SH-SY5Y (cell line): Measurements from ENCODE around the gene CREM.

Experiments used
- GATA2 ChIP-seq: IDR thresholded peaks from 2 replicates; pipeline ENCODE4 v1.6.1; 2011; ENCODE audit warnings: mild to moderate bottlenecking, low read depth, low read length
- GATA3 ChIP-seq: IDR thresholded peaks from 2 replicates; pipeline ENCODE4 v1.6.1; 2011; ENCODE audit warnings: low read depth, mild to moderate bottlenecking, low read length, moderate library complexity

Gene CREM

GRCh38 chr10:35127289-35127891, 744 bp downstream of the CREM start:
- TF ChIP-seq GATA2, result no peak
- TF ChIP-seq GATA3, result no peak

DNA sequence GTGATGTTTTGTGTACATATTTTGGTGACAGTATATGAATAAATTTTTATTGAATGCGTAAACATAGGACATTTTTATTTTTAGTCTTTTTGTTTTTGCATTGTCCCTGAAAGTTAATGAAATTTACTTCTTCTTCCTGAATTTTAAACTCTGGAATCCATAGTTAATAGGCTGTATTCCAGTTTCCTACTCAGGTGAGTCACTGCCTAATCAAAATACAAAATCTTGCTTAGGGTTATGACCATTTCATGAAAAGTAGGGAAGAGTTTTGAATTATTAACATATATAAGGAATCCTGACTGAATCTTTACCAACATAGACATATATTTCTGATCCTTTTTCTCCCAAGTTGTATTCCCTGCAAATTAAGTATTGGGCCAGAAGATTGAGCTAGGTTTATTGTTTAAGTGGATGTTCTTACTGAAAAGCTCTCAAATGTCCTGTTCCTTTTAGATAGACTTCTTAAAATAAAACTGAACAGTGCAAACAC, 2.6 kb downstream of the CREM start:
- TF ChIP-seq GATA3 (no peak), GATA2 (no peak)

DNA sequence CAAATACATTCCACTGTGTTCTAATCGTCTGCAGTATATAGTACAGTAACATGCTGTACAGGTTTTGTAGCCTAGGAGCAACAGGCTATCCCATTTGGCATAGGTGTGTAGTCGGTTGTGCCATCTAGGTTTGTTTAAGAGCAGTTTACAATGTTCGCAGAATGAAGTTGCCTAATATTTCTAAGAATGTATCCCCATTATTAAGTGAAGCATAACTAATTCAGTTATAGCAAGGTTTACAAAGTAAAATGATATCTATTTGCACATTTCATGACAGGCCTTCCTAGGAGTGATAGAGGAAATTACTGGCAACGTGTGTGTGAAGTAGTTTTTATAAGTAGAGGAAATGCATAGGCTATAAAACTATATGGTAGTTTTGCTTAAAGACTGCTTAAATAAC, 4.0 kb downstream of the CREM start:
- no peak for TF ChIP-seq GATA3
- no peak for TF ChIP-seq GATA2

GRCh38 chr10:35132727-35133126, 6.1 kb downstream of the CREM start:
- TF ChIP-seq GATA3, result no peak
- TF ChIP-seq GATA2, result no peak

DNA sequence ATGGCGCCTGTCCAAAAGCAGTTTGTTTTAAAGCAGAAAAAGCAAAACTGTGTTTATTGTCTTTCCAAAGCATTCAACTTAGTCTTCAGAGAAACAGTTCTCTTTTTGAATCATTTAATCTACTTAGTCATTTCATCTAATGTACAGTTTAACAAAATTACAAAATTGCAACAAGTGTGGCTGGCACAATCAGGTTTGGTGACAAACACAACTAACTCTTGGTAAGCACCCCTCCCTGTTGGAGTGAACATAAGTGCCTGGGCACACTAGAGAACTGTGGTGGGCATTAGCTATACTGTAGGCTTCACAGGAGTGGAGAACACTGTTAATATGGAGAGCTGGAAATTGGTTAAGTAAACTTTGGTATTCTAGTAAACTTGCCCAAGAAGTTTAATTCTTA, 6.9 kb downstream of the CREM start:
- no peak for TF ChIP-seq GATA2
- TF ChIP-seq GATA3, result no peak

GRCh38 chr10:35135861-35136260, 9.2 kb downstream of the CREM start:
- no peak for TF ChIP-seq GATA2
- no peak for TF ChIP-seq GATA3

GRCh38 chr10:35136263-35136815, 9.7 kb downstream of the CREM start:
- TF ChIP-seq GATA3, result no peak

GRCh38 chr10:35140126-35140525, 13.5 kb downstream of the CREM start:
- TF ChIP-seq GATA2 (no peak), GATA3 (no peak)

GRCh38 chr10:35140727-35141126, 14.1 kb downstream of the CREM start:
- peak; percentile 17; the same call in 1 of the 2 replicates for TF ChIP-seq GATA2
- TF ChIP-seq GATA3, result no peak

GRCh38 chr10:35150308-35150707, 23.7 kb downstream of the CREM start:
- no peak for TF ChIP-seq GATA3
- no peak for TF ChIP-seq GATA2

DNA sequence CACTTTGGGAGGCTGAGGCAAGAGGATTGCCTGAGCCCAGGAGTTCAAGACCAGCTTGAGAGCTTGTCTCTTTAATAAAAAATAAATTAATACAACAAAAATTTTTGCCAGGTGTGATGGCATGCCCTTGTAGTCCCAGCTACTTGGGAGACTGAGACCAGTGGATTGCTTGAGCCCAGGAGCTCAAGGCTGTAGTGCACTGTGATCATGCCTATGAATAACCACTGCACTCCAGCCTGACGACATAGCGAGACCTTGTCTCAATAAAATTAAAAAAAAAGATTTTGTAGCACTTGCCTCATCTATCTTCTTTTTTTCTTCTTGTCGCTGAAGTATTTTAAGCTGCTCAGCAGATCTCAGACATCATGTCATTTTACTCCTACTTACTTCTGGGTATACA, 26.3 kb downstream of the CREM start:
- TF ChIP-seq GATA2, result no peak
- no peak for TF ChIP-seq GATA3

GRCh38 chr10:35153716-35154115, 27.1 kb downstream of the CREM start:
- TF ChIP-seq GATA3 (no peak), GATA2 (no peak)

GRCh38 chr10:35160743-35161142, 34.1 kb downstream of the CREM start:
- TF ChIP-seq GATA2 (no peak), GATA3 (no peak)

DNA sequence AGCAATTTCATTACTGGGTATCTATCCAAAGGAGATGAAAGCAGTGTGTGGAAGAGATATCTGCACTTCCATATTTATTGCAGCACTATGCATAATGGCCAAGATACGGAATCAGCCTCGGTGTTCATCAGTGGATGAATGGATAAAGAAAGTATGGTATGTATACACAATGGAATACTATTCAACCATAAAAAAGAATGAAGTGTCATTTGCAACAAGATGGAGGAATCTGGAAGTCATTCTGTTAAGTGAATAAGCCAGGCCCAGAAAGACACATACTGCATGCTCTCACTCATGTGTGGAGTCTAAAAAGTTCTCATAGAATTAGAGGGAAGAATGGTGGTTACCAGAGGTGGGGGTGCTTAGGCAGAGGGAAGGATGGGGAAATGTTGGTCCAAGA, 35.3 kb downstream of the CREM start:
- no peak for TF ChIP-seq GATA3
- no peak for TF ChIP-seq GATA2

DNA sequence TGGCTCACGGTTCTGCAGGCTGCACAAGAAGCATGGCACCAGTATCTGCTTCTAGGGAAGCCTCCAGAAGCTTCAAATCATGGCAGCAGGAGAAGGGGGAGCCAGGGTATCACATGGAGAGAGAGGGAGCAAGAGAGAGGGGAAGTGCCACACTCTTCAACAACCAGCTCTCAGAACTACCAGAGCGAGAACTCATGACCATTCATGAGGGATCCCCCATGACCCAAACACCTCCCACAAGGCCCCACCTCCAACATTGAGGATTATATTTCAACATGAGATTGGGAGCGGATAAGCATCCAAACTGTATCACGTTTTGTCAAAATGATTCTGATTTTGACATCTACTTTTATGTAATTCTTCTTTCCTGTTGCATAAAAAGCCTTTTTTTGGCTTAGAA, 38.5 kb downstream of the CREM start:
- no peak for TF ChIP-seq GATA2

DNA sequence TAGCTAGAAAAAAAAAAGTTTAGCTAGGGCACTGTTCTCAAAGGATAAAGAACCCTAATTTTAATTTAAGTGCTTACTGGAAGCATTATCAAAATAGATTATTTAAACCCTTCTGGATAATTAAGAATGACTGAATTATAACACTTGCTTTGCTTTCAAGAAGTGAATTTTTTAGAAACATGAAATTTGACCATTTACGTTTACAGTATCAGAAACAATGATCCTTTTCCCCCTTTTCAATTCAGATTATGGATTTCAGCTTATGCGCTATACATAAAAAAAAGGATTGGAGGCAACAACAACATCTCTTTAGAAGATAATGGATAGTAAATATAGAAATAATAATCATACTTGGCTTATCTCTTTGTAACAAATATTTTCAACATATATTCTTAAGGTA, 39.2 kb downstream of the CREM start:
- TF ChIP-seq GATA3 (no peak), GATA2 (no peak)
